Kidney (tissue), 14 donors: ENCODE measurements around the gene CATSPER1. TPM values are rescaled to one million over a fixed set of nuclear protein-coding genes. Genes with fewer than 3 reads are reported as not detected.
A peak's percentile ranks its signal among the peaks of the same experiment; 100 is the strongest.

Experiments
- DNase-seq, 5 donors: peaks; one replicate each; pipeline ENCODE4 v3.0.0-alpha.2; 2013 to 2020
- FAIRE-seq: peaks from 2 replicates; lab custom pipeline; 2012; peaks lifted over from hg19 to GRCh38; lab: Jason Lieb, UNC
- H3K27ac ChIP-seq, 2 donors: one replicate each; pipeline ENCODE4 v1.7.0; 2013; ENCODE audit warnings: low read depth in 2 of 2, low read length in 2 of 2, inconsistent platforms in 1 of 2
- H3K27me3 ChIP-seq: one replicate; pipeline ENCODE4 v1.7.1; 2013; ENCODE audit warnings: low read length, inconsistent platforms; ENCODE audit not compliant: control insufficient read depth, insufficient read depth
- H3K36me3 ChIP-seq, 3 donors: one replicate each; pipeline versions ENCODE4 v1.7.0 to v1.7.1; 2013; ENCODE audit warnings: low read length in 3 of 3, control low read depth in 1 of 3, inconsistent platforms in 1 of 3; ENCODE audit not compliant: insufficient read depth in 3 of 3, control insufficient read depth in 2 of 3
- H3K4me1 ChIP-seq, 3 donors: one replicate each; pipeline versions ENCODE4 v1.7.0 to v1.7.1; 2013; ENCODE audit warnings: low read length in 3 of 3, inconsistent platforms in 1 of 3, low read depth in 1 of 3; ENCODE audit not compliant: control insufficient read depth in 2 of 3, insufficient read depth in 2 of 3
- H3K4me3 ChIP-seq, 3 donors: one replicate each; pipeline versions ENCODE4 v1.7.0 to v1.8.1; 2013; ENCODE audit warnings: low read length in 3 of 3, control low read depth in 1 of 3, inconsistent platforms in 1 of 3
- H3K9ac ChIP-seq, 3 donors: one replicate each; pipeline versions ENCODE4 v1.7.0 to v1.7.1; 2013; ENCODE audit warnings: low read length in 3 of 3, control low read depth in 1 of 3, inconsistent platforms in 1 of 3
- H3K9me3 ChIP-seq, 3 donors: one replicate each; pipeline versions ENCODE4 v1.7.0 to v1.7.1; 2013; ENCODE audit warnings: low read length in 3 of 3, control low read depth in 1 of 3, inconsistent platforms in 1 of 3; ENCODE audit not compliant: control insufficient read depth in 2 of 3, insufficient read depth in 1 of 3
- intact Hi-C: fragments of 100-400 bp; cut with DNase I; formaldehyde crosslinking; loops from one replicate; pipeline ENCODE4 v1.11.1; 2022
- polyA plus RNA-seq: library from polyadenylated mRNA; stranded (reverse); fragments of 350-450 nt; fragmentation: Illumina TruSeq; extraction: RNeasy Lipid Tissue Mini Kit (QIAGEN cat#74804); gene quantifications from one replicate; pipeline ENCODE4 v1.2.3, GENCODE V29; 2014; ENCODE audit warnings: low read depth, low replicate concordance; ENCODE audit not compliant: insufficient read depth
- total RNA-seq: library from RNA; stranded (reverse); fragmentation: NEBNext Ultra II Directional; extraction: Animal tissue kit (Norgen Biotek cat#: 25700); gene quantifications from one replicate; pipeline ENCODE4 v1.2.1, GENCODE V29; 2021
- TF ChIP-seq, protein P1 (sequence below): IDR thresholded peaks from 3 replicates; pipeline ENCODE4 v1.5.1; 2012; ENCODE audit warnings: mild to moderate bottlenecking, moderate library complexity, borderline replicate concordance; ENCODE audit not compliant: insufficient read depth; ENCODE audit errors: extremely low read depth
- donor health status: control.
- donor health status: control.
- donor health status: control.
- donor health status: control.
- donor health status: control.
- donor health status: DM: yes; HTN: yes; CAD: no.
- donor health status: Normal renal cell carcinoma (clear cell type).

CATSPER1 gene
- total and polyA plus RNA-seq, 2 donors from 2014 or later = 0.76 TPM; not detected in 1

DNA sequence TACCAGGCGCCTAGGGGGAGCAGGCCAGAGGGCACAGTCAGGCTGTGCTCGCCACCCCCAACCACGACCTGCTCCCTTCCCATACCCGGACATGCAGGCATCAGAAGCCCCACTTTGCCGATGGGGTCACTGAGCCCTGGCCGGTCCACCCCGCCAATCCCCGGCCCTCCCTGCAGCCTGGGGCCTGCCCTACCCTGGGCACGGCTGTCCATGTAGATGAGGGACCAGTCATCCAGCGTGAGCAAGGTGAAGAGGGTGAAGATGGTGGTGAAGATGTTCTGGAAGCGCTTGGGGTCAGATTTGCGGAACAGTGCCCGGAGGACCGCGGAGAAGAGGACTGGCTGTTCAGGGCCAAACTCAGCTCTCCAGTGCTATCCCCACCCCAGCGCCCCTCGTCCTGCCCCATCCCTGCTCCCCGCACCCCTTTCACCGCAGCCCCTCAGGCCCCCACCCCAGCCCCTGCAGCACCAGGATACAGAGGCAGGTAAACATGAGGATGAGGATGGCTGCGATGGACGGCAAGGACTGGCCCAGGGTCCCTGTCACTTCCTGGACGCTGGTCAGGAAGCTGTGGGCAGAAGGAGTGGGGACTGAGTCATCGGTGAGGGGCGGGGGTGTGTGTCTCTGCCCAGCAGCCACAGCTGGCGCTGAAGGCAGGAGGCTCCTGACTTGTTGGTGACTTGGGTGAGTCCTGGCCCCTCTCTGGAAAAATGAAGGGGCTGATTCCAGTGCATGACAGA lies 5.5 kb downstream of the CATSPER1 start:
- Histone ChIP-seq H3K4me3 (no peak overlapping the region), H3K4me1 (no peaks in the 10 kb centered on the region), H3K36me3 (no peaks in the 10 kb centered on the region), H3K9ac (no peak overlapping the region), H3K27me3 (no peaks in the 10 kb centered on the region), H3K9me3 (no peaks in the 10 kb centered on the region), H3K27ac (no peak overlapping the region)
- intact Hi-C loops = no loop called here
- FAIRE-seq (no peak), DNase-seq (no peak)
- TF ChIP-seq, protein P1, sequence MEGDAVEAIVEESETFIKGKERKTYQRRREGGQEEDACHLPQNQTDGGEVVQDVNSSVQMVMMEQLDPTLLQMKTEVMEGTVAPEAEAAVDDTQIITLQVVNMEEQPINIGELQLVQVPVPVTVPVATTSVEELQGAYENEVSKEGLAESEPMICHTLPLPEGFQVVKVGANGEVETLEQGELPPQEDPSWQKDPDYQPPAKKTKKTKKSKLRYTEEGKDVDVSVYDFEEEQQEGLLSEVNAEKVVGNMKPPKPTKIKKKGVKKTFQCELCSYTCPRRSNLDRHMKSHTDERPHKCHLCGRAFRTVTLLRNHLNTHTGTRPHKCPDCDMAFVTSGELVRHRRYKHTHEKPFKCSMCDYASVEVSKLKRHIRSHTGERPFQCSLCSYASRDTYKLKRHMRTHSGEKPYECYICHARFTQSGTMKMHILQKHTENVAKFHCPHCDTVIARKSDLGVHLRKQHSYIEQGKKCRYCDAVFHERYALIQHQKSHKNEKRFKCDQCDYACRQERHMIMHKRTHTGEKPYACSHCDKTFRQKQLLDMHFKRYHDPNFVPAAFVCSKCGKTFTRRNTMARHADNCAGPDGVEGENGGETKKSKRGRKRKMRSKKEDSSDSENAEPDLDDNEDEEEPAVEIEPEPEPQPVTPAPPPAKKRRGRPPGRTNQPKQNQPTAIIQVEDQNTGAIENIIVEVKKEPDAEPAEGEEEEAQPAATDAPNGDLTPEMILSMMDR = no peak

DNA sequence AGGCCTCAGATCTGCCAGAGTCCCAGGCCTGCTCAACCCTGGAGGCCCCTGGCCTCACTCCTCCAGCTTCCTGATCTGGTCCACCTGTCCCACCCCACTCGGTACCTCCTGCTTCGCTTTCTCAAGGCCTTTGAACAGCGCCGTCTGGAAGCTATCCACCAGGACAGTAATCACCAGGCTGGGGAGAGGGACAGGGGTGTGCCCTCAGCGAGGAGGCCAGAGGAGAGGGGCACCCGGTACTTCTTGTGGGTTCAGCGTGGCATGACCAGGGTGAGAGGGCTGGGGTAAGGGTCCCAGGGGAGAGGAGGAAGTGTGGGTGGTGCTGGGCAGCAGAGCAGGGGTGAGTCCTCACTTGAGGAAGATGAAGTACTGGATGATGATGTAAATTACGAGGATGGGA lies 6.1 kb downstream of the CATSPER1 start:
- no peaks in the 10 kb centered on the region for H3K36me3 ChIP-seq
- no peaks in the 10 kb centered on the region for H3K9me3 ChIP-seq
- no peaks in the 10 kb centered on the region for H3K27me3 ChIP-seq
- H3K9ac ChIP-seq = no peak overlapping the region
- no peak for DNase-seq
- intact Hi-C loops = no loop called here
- no peak for FAIRE-seq
- no peaks in the 10 kb centered on the region for H3K4me1 ChIP-seq
- TF ChIP-seq, protein P1 = no peak
- no peak overlapping the region for H3K27ac ChIP-seq
- no peak overlapping the region for H3K4me3 ChIP-seq

DNA sequence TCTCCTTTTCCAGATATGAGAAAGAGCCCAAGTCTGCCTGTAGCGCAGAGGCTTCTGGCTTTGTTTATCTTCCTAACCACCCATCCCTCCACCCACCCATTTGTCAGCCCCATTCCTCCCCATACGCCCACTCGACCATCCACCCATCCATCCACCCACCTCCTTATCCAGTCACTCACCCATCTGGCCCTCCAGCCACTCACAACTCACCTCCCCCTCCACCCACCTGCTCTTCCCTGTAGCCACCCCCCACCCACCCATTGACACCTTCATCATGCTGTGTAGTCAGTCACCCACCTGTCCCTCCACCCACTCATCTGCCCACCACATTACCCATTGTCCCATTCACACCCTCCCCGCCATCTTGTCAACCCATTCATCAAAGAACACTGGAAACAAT lies 9.0 kb downstream of the CATSPER1 start:
- DNase-seq (peak in 1 of 5 donors; percentile 54), FAIRE-seq (no peak)
- Histone ChIP-seq H3K4me1 (peaks cover 0 to 3% (median 0%) of the 10 kb centered on the region in 3 donors), H3K36me3 (no peaks in the 10 kb centered on the region), H3K9ac (no peak overlapping the region), H3K9me3 (no peaks in the 10 kb centered on the region), H3K4me3 (no peak overlapping the region), H3K27me3 (peaks cover under 1% of the 10 kb centered on the region), H3K27ac (no peak overlapping the region)
- TF ChIP-seq, protein P1 = no peak
- intact Hi-C loops = no loop called here
